ENCODE results near the gene DAB2IP.

The DAB2IP gene

GRCh38 chr9:121816449-121816817, 165.0 kb downstream of the DAB2IP start:
- Histone ChIP-seq H3K27me3 (ENCODE audit: control insufficient read depth in 1 of 2, insufficient read depth in 1 of 2, low read length in 2 of 2) (peaks cover 32 to 40% of the 10 kb centered on the region in 2 experiments), H2BK12ac (ENCODE audit: low read length in 2 of 2) (no peak overlapping the region)

DNA sequence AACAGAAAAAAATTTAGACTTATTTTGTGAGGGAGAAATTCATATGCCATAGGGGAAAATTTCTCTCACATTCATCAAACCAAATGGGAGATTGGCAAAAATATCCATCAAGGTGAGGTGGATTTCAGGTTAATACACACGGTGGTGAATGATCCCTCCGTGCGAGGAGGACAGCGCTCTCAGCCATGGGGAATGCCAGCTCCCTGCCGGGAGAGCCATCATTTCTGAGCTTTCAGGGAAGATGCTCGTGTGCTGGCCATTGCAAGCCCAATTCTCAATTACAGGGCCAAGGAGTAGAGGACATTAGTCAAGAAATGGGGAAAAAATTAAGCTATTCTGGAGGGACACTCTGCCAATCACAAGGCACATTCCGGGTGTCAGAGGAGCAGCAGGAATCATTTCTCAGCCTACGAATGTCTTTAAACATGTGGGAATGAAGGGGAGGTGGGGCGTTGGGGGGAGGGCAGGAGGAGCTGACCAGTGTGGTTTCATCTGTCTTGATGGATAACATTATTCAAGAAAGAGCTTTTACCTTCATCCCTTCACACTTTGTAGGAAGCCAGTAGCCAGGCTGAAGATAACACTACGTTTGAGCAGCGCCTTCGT, 165.5 kb downstream of the DAB2IP start:
- H2AFZ ChIP-seq (ENCODE audit: low read depth, low read length), result no peak overlapping the region
- H2AK5ac ChIP-seq (ENCODE audit: low read length, severe bottlenecking), result no peak overlapping the region
- H3K36me3 ChIP-seq (ENCODE audit: control insufficient read depth in 1 of 2, insufficient read depth in 2 of 2, low read depth in 1 of 2, low read length in 2 of 2), result no peaks in the 10 kb centered on the region
- H3K4me2 ChIP-seq (ENCODE audit: low read length, poor library complexity, severe bottlenecking), result no peak overlapping the region
- peaks cover 32 to 40% of the 10 kb centered on the region in 2 experiments for H3K27me3 ChIP-seq (ENCODE audit: control insufficient read depth in 1 of 2, insufficient read depth in 1 of 2, low read length in 2 of 2)
- H3K18ac ChIP-seq (ENCODE audit: low read depth in 1 of 2, low read length in 2 of 2), result no peak overlapping the region
- no peak overlapping the region for H3K23ac ChIP-seq (ENCODE audit: low read length in 2 of 2)
- H3K4me3 ChIP-seq (ENCODE audit: insufficient read depth in 1 of 2, low read depth in 1 of 2, low read length in 2 of 2), result no peak overlapping the region
- WGBS, result 69% methylated on average over 11 of the region's 12 CpGs
- H4K91ac ChIP-seq (ENCODE audit: low read length), result no peak overlapping the region
- H3K14ac ChIP-seq (ENCODE audit: low read length in 2 of 2), result no peak overlapping the region
- no peak overlapping the region for H2BK15ac ChIP-seq (ENCODE audit: low read depth, poor library complexity, severe bottlenecking)
- H4K8ac ChIP-seq (ENCODE audit: low read length), result no peak overlapping the region
- H3K9me3 ChIP-seq (ENCODE audit: control insufficient read depth, low read length), result no peaks in the 10 kb centered on the region
- no peak overlapping the region for H3K4ac ChIP-seq (ENCODE audit: low read depth in 1 of 2, low read length in 2 of 2)
- H3K9ac ChIP-seq (ENCODE audit: low read length), result no peak overlapping the region
- H2BK12ac ChIP-seq (ENCODE audit: low read length in 2 of 2), result no peak overlapping the region
- H3K27ac ChIP-seq (ENCODE audit: low read length, poor library complexity, severe bottlenecking), result no peak overlapping the region
- no peak overlapping the region for H2BK120ac ChIP-seq (ENCODE audit: low read depth, low read length)
- no peak for DNase-seq
- no peaks in the 10 kb centered on the region for H3K79me1 ChIP-seq (replicated peaks; ENCODE audit: low read length, poor library complexity, severe bottlenecking)
- peaks cover 10% of the 10 kb centered on the region for H3K4me1 ChIP-seq (ENCODE audit: control insufficient read depth, insufficient read depth, low read depth, low read length)
- no peak overlapping the region for H2BK5ac ChIP-seq (ENCODE audit: low read depth, low read length, poor library complexity, severe bottlenecking)

More at GRCh38 chr9:121816449-121816817, 165.0 kb downstream of the DAB2IP start:
- H3K14ac ChIP-seq (ENCODE audit: low read length in 2 of 2), result peak overlapping the region in 1 of 2 experiments; percentile 87
- H2AFZ ChIP-seq (ENCODE audit: low read depth, low read length), result no peak overlapping the region
- H3K4me3 ChIP-seq (ENCODE audit: insufficient read depth in 1 of 2, low read depth in 1 of 2, low read length in 2 of 2), result no peak overlapping the region
- DNase-seq, result no peak
- H3K4me1 ChIP-seq (ENCODE audit: control insufficient read depth, insufficient read depth, low read depth, low read length), result peaks cover 10% of the 10 kb centered on the region
- H3K23ac ChIP-seq (ENCODE audit: low read length in 2 of 2), result no peak overlapping the region
- no peak overlapping the region for H3K18ac ChIP-seq (ENCODE audit: low read depth in 1 of 2, low read length in 2 of 2)
- H3K36me3 ChIP-seq (ENCODE audit: control insufficient read depth in 1 of 2, insufficient read depth in 2 of 2, low read depth in 1 of 2, low read length in 2 of 2), result no peaks in the 10 kb centered on the region
- no peaks in the 10 kb centered on the region for H3K9me3 ChIP-seq (ENCODE audit: control insufficient read depth, low read length)
- H3K27ac ChIP-seq (ENCODE audit: low read length, poor library complexity, severe bottlenecking), result no peak overlapping the region
- H2BK120ac ChIP-seq (ENCODE audit: low read depth, low read length), result no peak overlapping the region
- H3K4ac ChIP-seq (ENCODE audit: low read depth in 1 of 2, low read length in 2 of 2), result no peak overlapping the region
- no peak overlapping the region for H4K8ac ChIP-seq (ENCODE audit: low read length)
- H2AK5ac ChIP-seq (ENCODE audit: low read length, severe bottlenecking), result no peak overlapping the region
- no peak overlapping the region for H3K4me2 ChIP-seq (ENCODE audit: low read length, poor library complexity, severe bottlenecking)
- H4K91ac ChIP-seq (ENCODE audit: low read length), result no peak overlapping the region
- no peak overlapping the region for H3K9ac ChIP-seq (ENCODE audit: low read length)
- H2BK15ac ChIP-seq (ENCODE audit: low read depth, poor library complexity, severe bottlenecking), result no peak overlapping the region
- WGBS, result 84% methylated on average over 23 of the region's 23 CpGs
- no peaks in the 10 kb centered on the region for H3K79me1 ChIP-seq (replicated peaks; ENCODE audit: low read length, poor library complexity, severe bottlenecking)
- no peak overlapping the region for H2BK5ac ChIP-seq (ENCODE audit: low read depth, low read length, poor library complexity, severe bottlenecking)

DNA sequence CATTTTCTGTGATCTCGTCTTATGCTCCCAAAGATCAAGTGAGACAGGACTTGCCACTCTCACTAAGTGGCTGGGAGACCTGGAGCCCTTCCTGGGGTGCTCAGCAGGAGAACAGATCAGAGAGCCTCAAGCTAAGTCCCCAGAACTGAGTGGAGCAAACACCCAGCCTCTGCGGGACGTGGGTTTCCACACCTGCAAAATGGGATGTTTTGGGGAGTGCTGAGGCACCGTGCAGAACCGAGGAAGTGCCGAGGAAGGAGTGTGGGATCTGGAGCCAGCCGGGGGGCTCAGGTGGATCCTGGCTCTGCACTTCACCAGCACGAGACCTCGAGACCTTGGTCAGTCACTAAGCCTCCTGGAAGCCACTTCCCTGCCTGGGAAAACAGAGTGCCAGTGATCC, 166.0 kb downstream of the DAB2IP start:
- 83% methylated on average over 9 of the region's 9 CpGs for WGBS

DNA sequence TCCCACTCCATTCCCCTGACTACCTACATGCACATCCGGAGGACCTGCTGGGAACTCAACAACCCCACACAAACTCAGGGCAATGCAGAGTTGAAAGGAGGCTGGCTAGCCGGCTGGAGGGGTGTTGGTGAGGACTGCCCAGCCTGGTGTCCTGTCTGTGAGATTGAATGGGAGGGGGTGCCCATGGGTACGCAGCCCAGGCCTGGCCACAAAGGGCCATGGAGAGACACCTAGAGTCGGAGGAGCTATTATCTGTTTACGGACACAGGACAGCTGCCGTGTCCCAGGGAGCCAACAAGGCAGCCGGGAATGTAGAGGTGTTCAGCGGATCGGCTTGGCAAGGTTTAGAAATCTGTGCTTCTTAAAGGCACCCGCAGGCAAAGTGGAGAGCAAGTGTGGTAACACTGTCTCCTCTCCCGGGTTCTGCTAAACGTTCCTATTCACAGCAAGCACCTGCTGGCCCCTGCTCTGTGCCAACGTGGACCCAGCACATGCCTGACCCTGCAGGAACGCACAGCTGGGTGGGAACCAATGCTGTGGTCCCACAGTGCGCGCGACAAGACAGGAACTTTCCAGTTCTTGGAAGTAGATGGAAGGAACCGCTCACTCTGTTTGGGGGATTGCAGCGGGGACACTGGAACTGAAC, 166.7 kb downstream of the DAB2IP start:
- Histone ChIP-seq H3K4me1 (ENCODE audit: control insufficient read depth, insufficient read depth, low read depth, low read length) (peaks cover 10% of the 10 kb centered on the region), H3K23ac (ENCODE audit: low read length in 2 of 2) (no peak overlapping the region), H3K27ac (ENCODE audit: low read length, poor library complexity, severe bottlenecking) (no peak overlapping the region), H3K4me3 (ENCODE audit: insufficient read depth in 1 of 2, low read depth in 1 of 2, low read length in 2 of 2) (no peak overlapping the region), H2BK120ac (ENCODE audit: low read depth, low read length) (no peak overlapping the region), H3K4me2 (ENCODE audit: low read length, poor library complexity, severe bottlenecking) (no peak overlapping the region), H2BK15ac (ENCODE audit: low read depth, poor library complexity, severe bottlenecking) (no peak overlapping the region), H3K14ac (ENCODE audit: low read length in 2 of 2) (no peak overlapping the region), H4K91ac (ENCODE audit: low read length) (no peak overlapping the region), H3K18ac (ENCODE audit: low read depth in 1 of 2, low read length in 2 of 2) (no peak overlapping the region), H3K79me1 (replicated peaks; ENCODE audit: low read length, poor library complexity, severe bottlenecking) (no peaks in the 10 kb centered on the region), H4K8ac (ENCODE audit: low read length) (no peak overlapping the region), H2BK5ac (ENCODE audit: low read depth, low read length, poor library complexity, severe bottlenecking) (no peak overlapping the region), H3K36me3 (ENCODE audit: control insufficient read depth in 1 of 2, insufficient read depth in 2 of 2, low read depth in 1 of 2, low read length in 2 of 2) (peaks cover 0 to 4% of the 10 kb centered on the region in 2 experiments), H3K27me3 (ENCODE audit: control insufficient read depth in 1 of 2, insufficient read depth in 1 of 2, low read length in 2 of 2) (peaks cover 25 to 40% of the 10 kb centered on the region in 2 experiments), H2BK12ac (ENCODE audit: low read length in 2 of 2) (no peak overlapping the region), H3K9ac (ENCODE audit: low read length) (no peak overlapping the region), H3K4ac (ENCODE audit: low read depth in 1 of 2, low read length in 2 of 2) (no peak overlapping the region), H3K9me3 (ENCODE audit: control insufficient read depth, low read length) (no peaks in the 10 kb centered on the region), H2AK5ac (ENCODE audit: low read length, severe bottlenecking) (no peak overlapping the region), H2AFZ (ENCODE audit: low read depth, low read length) (no peak overlapping the region)
- WGBS, result 88% methylated on average over 18 of the region's 19 CpGs
- DNase-seq, result no peak

More for the DNA sequence above, 166.0 kb downstream of the DAB2IP start:
- Histone ChIP-seq H2BK15ac (ENCODE audit: low read depth, poor library complexity, severe bottlenecking) (no peak overlapping the region), H2BK5ac (ENCODE audit: low read depth, low read length, poor library complexity, severe bottlenecking) (no peak overlapping the region), H3K23ac (ENCODE audit: low read length in 2 of 2) (no peak overlapping the region), H3K9me3 (ENCODE audit: control insufficient read depth, low read length) (no peaks in the 10 kb centered on the region), H2AFZ (ENCODE audit: low read depth, low read length) (no peak overlapping the region), H3K36me3 (ENCODE audit: control insufficient read depth in 1 of 2, insufficient read depth in 2 of 2, low read depth in 1 of 2, low read length in 2 of 2) (peaks cover 0 to 3% of the 10 kb centered on the region in 2 experiments), H3K4me3 (ENCODE audit: insufficient read depth in 1 of 2, low read depth in 1 of 2, low read length in 2 of 2) (no peak overlapping the region), H2AK5ac (ENCODE audit: low read length, severe bottlenecking) (no peak overlapping the region), H3K79me1 (replicated peaks; ENCODE audit: low read length, poor library complexity, severe bottlenecking) (no peaks in the 10 kb centered on the region), H3K27me3 (ENCODE audit: control insufficient read depth in 1 of 2, insufficient read depth in 1 of 2, low read length in 2 of 2) (peaks cover 28 to 40% of the 10 kb centered on the region in 2 experiments), H2BK12ac (ENCODE audit: low read length in 2 of 2) (no peak overlapping the region), H3K4me2 (ENCODE audit: low read length, poor library complexity, severe bottlenecking) (no peak overlapping the region), H4K8ac (ENCODE audit: low read length) (no peak overlapping the region), H2BK120ac (ENCODE audit: low read depth, low read length) (no peak overlapping the region), H4K91ac (ENCODE audit: low read length) (no peak overlapping the region), H3K27ac (ENCODE audit: low read length, poor library complexity, severe bottlenecking) (no peak overlapping the region), H3K14ac (ENCODE audit: low read length in 2 of 2) (no peak overlapping the region), H3K18ac (ENCODE audit: low read depth in 1 of 2, low read length in 2 of 2) (no peak overlapping the region), H3K4me1 (ENCODE audit: control insufficient read depth, insufficient read depth, low read depth, low read length) (peaks cover 10% of the 10 kb centered on the region), H3K9ac (ENCODE audit: low read length) (no peak overlapping the region), H3K4ac (ENCODE audit: low read depth in 1 of 2, low read length in 2 of 2) (no peak overlapping the region)
- DNase-seq, result no peak
